SIG-M5 treated with dmso at 0.1 percent for 504 hours (cell line): ENCODE data around the gene KBTBD2.
"Not testable (repeated sequence)": the region's sequence is repeated elsewhere in the genome, so short reads cannot be mapped to it uniquely, and the experiment has no call there.

ENCODE experiments used
- DNase-seq: peaks from one replicate; lab custom pipeline; 2025; ENCODE audit not compliant: unreplicated experiment; lab: John Stamatoyannopoulos, UW

Gene KBTBD2

DNA sequence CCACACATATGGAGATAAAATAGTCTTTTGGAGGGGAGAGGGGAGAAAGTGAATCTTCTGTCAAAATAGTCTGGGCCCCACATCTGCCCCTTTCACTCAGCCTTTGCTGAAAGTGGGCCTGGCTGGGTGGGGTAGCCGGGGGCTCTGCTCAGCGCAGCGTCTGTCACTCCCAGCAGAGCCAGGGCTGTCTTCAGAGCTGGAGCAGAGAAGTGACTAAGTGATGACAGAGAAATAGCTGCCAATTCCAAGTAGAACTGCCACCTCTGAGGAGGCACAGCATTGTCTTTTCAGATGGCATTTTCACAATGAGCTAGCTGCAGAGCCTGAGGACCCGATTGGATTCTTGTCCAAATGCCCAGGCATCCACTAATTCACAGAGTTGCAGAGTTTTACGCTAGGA lies 34.5 kb downstream of the KBTBD2 start:
- DNase-seq: not testable (repeated sequence)

DNA sequence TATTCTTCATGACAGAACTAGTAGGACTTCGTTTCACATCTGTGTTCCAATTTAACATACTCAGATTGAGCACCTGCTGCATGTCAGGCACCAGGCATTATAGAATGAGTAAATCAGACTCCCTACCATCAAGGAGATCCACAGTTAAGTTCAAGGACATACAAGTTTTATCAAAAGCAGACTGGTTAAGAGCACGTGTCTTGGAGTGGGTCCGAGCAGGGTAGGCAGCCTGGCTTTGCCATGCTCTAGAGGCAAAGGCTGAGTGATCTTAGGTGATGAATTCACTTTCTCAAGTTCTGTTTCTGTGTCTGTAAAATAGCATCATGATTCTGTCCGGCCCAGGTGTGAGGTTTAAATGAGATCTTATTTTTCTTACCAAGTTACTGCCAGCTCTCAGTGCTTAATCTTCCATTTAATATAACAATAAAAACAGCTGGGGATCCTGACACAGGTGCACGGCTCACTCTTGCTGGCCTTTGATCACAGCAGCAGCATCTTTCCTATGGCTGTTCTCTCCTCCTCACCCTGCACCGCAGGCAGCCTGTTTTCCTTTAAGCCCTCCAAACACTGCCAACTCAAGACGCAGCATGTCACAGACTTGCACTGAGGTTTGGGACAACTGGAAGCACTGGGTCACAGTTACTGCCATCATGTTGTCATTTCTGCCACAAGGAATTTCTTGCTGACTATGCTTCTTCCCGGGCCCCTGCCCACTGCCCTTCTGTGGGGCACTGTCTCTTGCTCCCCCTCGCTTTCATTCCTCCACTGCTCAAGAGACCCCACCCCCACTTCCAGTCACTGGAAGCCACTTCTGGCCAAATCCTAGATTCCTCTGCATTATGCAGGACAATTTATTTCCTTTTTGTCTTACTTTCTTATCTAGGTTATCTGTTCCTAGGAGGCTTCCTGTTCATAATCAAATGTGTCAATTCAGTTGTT lies 35.5 kb downstream of the KBTBD2 start:
- DNase-seq: not testable (repeated sequence)

DNA sequence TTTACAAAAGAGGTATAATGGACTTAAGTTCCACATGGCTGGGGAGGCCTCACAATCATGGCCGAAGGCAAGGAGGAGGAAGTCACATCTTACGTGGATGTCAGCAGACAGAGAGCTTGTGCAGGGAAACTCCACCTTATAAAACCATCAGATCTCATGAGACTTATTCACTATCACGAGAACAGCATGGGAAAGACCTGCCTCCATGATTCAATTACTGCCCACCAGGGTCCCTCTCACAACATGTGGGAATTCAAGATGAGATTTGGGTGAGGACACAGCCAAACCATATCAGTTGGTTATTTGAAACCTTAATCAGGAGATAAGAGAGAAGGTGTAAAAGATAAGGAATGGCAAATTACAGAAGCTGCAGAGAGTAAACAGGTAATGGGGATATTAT lies 40.9 kb downstream of the KBTBD2 start:
- not testable (repeated sequence) for DNase-seq

DNA sequence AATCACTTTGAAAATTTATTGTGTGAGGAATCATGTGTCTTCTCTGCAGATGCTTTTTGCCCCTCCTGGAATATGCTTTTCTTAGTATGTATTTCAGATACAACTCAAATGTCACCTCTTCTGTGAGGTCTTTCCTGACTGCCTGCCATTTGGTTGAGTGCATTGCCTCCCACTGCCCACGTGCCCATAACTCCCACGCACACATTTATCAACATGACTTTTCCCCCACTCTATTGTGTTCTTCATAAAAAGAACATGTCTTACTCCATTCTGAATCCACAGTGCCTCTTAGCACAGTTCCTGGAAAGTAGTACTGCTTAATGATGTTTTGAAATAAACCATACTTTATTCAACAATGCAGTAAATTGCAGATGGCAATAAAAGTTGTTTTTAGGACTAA lies 42.9 kb downstream of the KBTBD2 start:
- not testable (repeated sequence) for DNase-seq

DNA sequence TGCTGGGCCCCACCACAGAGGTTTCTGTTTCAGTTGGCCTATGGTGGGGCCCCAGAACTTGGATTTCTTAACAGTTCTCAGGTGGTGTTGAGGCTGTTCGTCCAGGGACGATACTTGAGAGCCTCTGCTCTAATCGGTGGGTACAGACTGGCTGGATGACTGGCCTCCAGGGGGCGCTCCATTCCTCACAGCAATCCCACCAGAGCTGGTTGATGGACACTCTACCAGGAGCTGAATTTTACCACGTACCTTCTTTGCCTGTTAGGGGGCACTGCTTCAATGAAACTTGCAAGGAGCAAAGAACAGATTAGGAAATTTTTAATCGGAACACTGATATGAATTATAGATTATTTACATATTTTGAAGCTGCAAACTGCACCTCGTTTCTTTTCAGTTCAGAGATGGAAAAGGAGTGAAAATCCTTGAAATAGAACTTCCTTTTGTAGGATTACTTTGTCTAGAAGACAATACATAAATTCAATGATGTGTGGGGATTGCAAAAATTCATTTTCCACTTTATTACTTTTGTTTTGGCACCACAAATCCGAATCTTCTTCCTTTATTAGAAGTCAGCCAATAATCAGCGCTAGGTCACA lies 44.8 kb downstream of the KBTBD2 start:
- peak; percentile 79 for DNase-seq

DNA sequence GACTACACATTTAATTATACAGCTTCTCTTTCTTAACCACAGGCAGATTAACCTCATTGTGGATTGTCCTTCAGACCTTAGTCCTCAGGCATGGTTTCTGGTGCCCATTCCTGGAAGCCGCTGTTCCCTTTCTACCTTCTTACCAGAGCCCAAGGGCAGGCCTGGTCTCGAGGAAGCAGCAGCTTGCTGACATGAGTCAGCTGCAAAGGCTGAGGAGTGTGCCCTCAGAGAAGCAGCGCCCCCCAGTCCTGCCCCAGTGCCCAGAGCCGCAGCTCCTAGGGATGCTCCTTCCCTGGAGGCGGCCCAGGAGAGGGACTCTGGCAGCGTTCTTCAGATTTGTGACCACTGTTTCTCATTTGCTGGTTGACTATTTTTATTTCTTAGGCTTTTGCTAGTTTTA lies 46.8 kb downstream of the KBTBD2 start:
- not testable (repeated sequence) for DNase-seq

DNA sequence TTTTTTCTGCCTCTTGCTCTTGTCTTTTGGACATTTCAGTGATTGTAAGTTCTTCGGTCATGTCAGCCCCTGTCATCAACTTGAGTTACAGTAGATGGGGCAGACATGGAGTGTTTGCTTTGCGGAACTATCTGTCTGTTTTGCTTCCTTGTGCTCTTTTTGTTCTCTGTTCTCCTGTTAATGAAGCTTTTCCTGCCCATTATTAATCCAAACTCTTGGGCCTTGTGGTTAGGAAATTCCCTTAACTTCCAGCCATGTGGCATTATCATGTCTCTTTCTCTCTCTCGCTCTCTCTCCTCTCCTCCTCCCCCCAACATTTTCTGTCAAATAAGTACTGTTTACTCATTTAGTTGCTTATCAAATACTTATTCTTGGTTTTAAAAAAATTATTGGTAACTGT lies 47.8 kb downstream of the KBTBD2 start:
- DNase-seq: not testable (repeated sequence)

DNA sequence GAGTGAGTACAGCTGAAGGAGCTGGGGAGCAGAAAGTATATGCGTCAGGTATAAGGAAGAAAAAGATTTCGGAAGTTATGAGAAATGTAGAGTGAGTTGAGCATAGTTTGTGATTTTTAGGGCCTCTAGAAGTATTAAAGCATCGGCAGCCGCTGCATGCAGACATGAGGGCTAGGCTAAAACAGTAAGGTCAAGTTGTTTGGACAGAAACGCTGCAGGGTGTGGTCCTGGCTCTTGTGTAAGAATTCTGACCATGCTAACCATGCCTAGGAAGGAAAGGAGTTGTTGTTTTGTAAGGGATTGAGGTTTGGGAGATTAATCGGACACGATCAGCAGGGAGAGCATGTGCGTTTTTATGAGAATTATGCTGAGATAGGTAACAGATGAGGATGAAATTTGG lies 51.7 kb downstream of the KBTBD2 start:
- not testable (repeated sequence) for DNase-seq

DNA sequence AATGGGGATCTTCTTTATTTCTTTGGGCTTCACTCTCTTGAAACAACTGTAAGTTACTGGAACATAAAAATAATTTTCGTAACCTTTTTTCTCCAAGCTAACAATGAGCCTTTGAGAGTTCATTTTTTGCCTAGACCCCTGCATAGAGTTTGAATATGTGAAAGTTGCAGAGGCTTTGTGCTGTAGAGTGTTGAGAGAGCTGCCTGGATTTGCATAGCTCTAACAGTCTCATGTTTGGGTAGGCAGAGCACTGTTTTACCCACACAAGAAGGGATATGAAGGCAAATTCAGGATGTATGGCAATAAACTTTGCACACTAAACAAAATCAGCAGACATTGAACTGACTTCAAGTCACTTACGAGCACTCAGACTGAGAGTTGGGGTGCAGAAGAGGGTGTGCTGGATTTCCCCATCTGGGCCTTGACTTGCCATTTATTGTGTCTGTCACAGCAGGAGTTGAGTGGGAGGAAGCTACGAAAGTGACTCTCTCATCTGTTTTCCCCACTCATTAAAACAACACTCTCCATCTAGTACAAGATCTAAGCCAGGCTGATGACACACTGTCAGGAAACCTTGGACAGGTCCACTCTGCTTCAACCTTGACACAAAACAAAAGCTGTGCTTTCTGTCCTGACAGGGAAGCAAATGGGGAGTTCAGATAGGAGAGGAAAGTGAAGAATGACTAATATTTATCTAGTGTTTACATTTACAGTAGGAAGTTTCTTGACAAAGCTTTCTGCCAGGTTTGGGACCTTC lies 62.4 kb downstream of the KBTBD2 start:
- not testable (repeated sequence) for DNase-seq
